Measurements from ENCODE around the gene TRAIP. TPM values are rescaled to one million over a fixed set of nuclear protein-coding genes. Genes with fewer than 3 reads are reported as not detected.
A peak's percentile ranks its signal among the peaks of the same experiment; 100 is the strongest.

Gene TRAIP
- total RNA-seq, 4 donors from 2014 or later: 0.81 to 1.8 (median 1.6) TPM

- peaks cover 0 to 30% (median 24%) of the 10 kb centered on the region in 3 donors for H3K4me1 ChIP-seq
- H3K4me3 ChIP-seq: no peak within 1 kb of the TSS
- H3K27ac ChIP-seq: peak within 1 kb of the TSS in 1 of 4 donors; percentile 14
- no peaks in the 10 kb centered on the region for H3K36me3 ChIP-seq
- TF ChIP-seq, protein P1, sequence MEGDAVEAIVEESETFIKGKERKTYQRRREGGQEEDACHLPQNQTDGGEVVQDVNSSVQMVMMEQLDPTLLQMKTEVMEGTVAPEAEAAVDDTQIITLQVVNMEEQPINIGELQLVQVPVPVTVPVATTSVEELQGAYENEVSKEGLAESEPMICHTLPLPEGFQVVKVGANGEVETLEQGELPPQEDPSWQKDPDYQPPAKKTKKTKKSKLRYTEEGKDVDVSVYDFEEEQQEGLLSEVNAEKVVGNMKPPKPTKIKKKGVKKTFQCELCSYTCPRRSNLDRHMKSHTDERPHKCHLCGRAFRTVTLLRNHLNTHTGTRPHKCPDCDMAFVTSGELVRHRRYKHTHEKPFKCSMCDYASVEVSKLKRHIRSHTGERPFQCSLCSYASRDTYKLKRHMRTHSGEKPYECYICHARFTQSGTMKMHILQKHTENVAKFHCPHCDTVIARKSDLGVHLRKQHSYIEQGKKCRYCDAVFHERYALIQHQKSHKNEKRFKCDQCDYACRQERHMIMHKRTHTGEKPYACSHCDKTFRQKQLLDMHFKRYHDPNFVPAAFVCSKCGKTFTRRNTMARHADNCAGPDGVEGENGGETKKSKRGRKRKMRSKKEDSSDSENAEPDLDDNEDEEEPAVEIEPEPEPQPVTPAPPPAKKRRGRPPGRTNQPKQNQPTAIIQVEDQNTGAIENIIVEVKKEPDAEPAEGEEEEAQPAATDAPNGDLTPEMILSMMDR (IDR thresholded peaks at IDR 0.05): no peak
- no peak for TF ChIP-seq EP300 (IDR thresholded peaks at IDR 0.05)
- no peak for TF ChIP-seq POLR2AphosphoS5 (IDR thresholded peaks at IDR 0.05)
- no peak for TF ChIP-seq POLR2A (IDR thresholded peaks at IDR 0.05)
- peak; percentile 25 for ATAC-seq
- H3K27me3 ChIP-seq: no peaks in the 10 kb centered on the region
- H3K9me3 ChIP-seq: no peaks in the 10 kb centered on the region
- WGBS, 2 donors (ENCODE audit: low coverage in 1 of 2): 31% methylated on average over 3 of the region's 4 CpGs; no CpG with 5 or more reads in 1 of the 2 donors
These were observed 56.6 kb downstream of the TRAIP start, which contains the start of gene CDHR4 for GRCh38 chr3:49799761-49800160. TSS of gene CDHR4 (minus strand) at chr3:49799873. CDS start at chr3:49799812, 61 bp downstream.

GRCh38 chr3:49799105-49799504 is 57.3 kb downstream of the TRAIP start:
- no peak for ATAC-seq
- TF ChIP-seq EP300 (IDR thresholded peaks at IDR 0.05) (no peak), POLR2A (IDR thresholded peaks at IDR 0.05) (no peak), POLR2AphosphoS5 (IDR thresholded peaks at IDR 0.05) (no peak)
- TF ChIP-seq, protein P1 (IDR thresholded peaks at IDR 0.05): no peak
- Histone ChIP-seq H3K27ac (peak overlapping the region in 1 of 4 donors; percentile 14), H3K4me1 (peaks cover 0 to 23% (median 17%) of the 10 kb centered on the region in 3 donors), H3K36me3 (no peaks in the 10 kb centered on the region), H3K4me3 (no peak overlapping the region), H3K9me3 (no peaks in the 10 kb centered on the region), H3K27me3 (no peaks in the 10 kb centered on the region)
- WGBS, 2 donors (ENCODE audit: low coverage in 1 of 2): 100% methylated on average over 1 of the region's 1 CpG; no CpG with 5 or more reads in 1 of the 2 donors

- Histone ChIP-seq H3K27ac (no peak overlapping the region), H3K4me3 (no peak overlapping the region), H3K4me1 (peaks cover 0 to 11% (median 9%) of the 10 kb centered on the region in 3 donors), H3K27me3 (no peaks in the 10 kb centered on the region), H3K9me3 (no peaks in the 10 kb centered on the region), H3K36me3 (no peaks in the 10 kb centered on the region)
- no peak for ATAC-seq
- TF ChIP-seq POLR2A (IDR thresholded peaks at IDR 0.05): no peak
- TF ChIP-seq, protein P1 (IDR thresholded peaks at IDR 0.05): no peak
- TF ChIP-seq POLR2AphosphoS5 (IDR thresholded peaks at IDR 0.05): no peak
- no peak for TF ChIP-seq EP300 (IDR thresholded peaks at IDR 0.05)
- WGBS, 2 donors (ENCODE audit: low coverage in 1 of 2): no CpG with 5 or more reads among the region's 24 CpGs
These were observed 61.1 kb downstream of the TRAIP start for GRCh38 chr3:49794926-49795905.

- H3K27ac ChIP-seq: no peak overlapping the region
These were observed 61.9 kb downstream of the TRAIP start for GRCh38 chr3:49794431-49794830.

More at GRCh38 chr3:49794431-49794830, 61.9 kb downstream of the TRAIP start:
- Histone ChIP-seq H3K4me3 (no peak overlapping the region), H3K27me3 (no peaks in the 10 kb centered on the region), H3K36me3 (no peaks in the 10 kb centered on the region), H3K9me3 (no peaks in the 10 kb centered on the region), H3K4me1 (peaks cover 0 to 5% (median 4%) of the 10 kb centered on the region in 3 donors)
- WGBS, 2 donors (ENCODE audit: low coverage in 1 of 2): no CpG with 5 or more reads among the region's 4 CpGs
- TF ChIP-seq POLR2A (IDR thresholded peaks at IDR 0.05): no peak
- no peak for TF ChIP-seq EP300 (IDR thresholded peaks at IDR 0.05)
- TF ChIP-seq, protein P1 (IDR thresholded peaks at IDR 0.05): no peak
- TF ChIP-seq POLR2AphosphoS5 (IDR thresholded peaks at IDR 0.05): no peak
- ATAC-seq: no peak

All from gastroesophageal sphincter (tissue), 4 donors.